Measurements from ENCODE around the gene AQP12A.

The AQP12A gene

DNA sequence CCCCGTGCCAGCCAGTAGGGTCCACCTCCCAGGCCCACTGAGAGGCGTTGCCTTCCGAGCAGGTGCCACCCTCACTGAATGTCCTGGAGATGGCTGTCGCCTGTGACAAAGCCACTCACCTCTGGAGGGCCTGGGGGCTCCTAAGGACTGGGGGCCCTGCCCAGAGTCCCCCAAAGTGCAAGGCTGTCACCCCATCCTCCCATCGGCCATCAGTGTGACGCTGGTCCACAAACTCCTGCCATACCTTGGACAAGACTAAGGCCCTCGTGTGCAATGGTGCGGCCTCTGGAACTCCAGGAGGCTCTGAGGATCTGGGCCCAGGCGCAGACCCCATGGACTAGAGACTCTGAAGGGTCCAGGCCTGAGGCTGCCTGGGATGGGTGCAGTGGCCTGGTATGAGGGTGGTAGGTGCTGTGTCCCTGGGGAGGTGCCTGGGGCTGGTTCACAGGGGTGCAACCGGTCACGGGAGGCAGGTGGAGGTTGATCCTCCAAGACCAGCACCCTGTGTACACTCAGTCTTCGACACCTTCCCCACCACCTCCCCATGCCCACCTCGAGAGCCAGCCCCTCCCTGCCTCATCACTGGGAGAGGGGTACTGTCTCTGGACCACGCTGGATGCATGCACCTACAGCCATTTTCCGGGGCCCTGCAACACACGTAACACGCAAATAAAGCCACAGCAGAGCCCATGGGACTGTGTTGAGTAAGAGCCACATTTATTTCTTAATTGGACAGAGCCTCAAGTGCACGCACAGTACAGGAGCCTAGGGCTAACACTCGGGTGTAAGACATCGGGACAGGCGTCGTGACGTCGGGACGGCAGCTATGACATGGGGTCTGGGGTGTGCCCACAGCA is 21.6 kb downstream of the AQP12A start:
- H3K4me3 ChIP-seq (ENCODE audit: low read depth, low read length): no peak overlapping the region
- no peak for DNase-seq (ENCODE audit: low read depth)
- TF ChIP-seq, protein P1, sequence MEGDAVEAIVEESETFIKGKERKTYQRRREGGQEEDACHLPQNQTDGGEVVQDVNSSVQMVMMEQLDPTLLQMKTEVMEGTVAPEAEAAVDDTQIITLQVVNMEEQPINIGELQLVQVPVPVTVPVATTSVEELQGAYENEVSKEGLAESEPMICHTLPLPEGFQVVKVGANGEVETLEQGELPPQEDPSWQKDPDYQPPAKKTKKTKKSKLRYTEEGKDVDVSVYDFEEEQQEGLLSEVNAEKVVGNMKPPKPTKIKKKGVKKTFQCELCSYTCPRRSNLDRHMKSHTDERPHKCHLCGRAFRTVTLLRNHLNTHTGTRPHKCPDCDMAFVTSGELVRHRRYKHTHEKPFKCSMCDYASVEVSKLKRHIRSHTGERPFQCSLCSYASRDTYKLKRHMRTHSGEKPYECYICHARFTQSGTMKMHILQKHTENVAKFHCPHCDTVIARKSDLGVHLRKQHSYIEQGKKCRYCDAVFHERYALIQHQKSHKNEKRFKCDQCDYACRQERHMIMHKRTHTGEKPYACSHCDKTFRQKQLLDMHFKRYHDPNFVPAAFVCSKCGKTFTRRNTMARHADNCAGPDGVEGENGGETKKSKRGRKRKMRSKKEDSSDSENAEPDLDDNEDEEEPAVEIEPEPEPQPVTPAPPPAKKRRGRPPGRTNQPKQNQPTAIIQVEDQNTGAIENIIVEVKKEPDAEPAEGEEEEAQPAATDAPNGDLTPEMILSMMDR (conservative IDR thresholded peaks at IDR 0.05; ENCODE audit: low read depth, low read length): no peak

DNA sequence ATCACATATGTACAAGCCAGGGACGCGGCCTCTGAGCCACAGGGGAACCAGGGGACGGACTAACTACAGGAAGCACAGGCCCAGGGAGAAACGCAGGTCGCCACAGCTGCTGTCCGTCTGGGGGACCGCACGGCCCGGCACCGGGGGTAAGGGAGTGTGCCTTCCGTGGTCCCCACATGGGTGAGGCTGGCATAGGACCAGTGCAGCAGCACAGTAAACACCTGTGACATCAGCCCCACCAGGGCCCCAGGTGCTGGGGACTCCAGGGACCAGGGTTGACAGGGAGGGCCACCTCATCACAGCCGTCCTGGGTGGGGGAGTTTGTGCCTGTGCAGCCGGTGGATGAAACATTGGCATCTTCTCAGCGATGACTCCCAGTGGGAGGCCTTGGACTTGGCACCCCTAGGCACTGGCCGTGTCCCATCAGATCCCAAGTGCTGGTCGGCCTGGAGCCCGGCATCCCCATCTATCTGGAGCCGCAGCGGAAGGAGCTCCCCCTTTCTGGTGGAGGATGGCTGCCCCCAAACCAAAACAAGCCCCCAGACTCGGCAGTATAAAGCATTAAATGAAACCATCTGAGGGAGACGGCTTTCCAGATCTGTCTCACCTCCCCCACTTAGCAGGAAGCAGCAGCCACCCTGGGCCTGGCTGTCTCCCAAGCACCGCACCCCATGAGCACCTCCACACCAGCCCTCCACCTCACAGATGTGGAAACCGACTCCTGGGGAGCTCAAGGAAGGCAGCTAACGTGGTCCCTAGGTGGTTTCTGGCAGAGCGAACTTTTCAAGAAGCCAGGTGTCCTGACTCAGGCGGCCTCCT is 22.5 kb downstream of the AQP12A start:
- TF ChIP-seq, protein P1 (conservative IDR thresholded peaks at IDR 0.05; ENCODE audit: low read depth, low read length): no peak
- DNase-seq (ENCODE audit: low read depth): no peak
- H3K4me3 ChIP-seq (ENCODE audit: low read depth, low read length): no peak overlapping the region

DNA sequence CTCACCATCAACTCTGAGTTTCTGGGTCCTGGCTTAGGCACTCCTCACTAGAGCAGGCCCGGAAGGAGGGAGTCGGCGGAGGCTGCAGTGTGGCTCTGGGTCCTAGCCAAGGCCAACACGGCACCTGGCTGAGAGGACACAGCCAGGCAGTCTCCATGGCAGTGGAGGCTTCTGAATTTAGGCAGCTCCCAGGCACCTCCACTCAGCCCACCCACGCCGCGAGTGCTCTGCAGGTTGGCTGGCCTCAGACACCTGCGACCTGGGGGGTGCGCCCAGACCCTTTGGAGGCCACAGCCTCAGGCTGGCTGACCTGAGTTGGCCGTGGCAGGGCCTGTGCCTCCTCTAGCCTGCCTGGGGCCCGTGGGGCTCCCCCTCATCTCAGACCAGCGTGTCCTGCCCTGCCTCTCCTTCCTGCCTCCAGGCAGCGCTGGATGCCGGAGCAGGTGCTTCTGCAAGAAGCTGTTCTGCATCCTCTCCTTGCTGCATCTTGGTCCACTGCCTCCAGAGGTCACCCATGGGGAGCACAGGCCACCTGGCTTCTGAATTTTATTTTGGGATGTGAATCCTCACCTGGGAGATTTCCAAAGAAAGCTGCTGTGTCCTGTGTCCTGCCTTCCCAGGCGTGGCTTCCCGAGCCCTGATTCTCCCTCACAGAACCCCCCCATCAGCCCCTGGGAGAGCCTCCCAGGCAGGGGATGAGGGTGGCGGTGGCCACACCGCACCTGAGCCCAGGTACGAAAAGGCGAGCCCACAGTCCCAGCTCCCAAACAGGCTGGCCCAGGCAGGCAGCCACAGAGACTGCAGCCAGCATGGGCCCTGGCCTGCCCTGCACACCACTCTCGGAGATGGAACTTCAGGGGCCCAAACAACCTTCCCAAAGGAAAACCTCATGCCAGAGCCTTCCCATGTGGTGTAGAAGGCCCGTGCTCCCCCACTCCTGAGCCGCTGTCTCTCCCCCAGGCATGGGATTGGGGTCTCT is 23.4 kb downstream of the AQP12A start:
- TF ChIP-seq, protein P1 (conservative IDR thresholded peaks at IDR 0.05; ENCODE audit: low read depth, low read length): no peak
- no peak overlapping the region for H3K4me3 ChIP-seq (ENCODE audit: low read depth, low read length)
- DNase-seq (ENCODE audit: low read depth): no peak

DNA sequence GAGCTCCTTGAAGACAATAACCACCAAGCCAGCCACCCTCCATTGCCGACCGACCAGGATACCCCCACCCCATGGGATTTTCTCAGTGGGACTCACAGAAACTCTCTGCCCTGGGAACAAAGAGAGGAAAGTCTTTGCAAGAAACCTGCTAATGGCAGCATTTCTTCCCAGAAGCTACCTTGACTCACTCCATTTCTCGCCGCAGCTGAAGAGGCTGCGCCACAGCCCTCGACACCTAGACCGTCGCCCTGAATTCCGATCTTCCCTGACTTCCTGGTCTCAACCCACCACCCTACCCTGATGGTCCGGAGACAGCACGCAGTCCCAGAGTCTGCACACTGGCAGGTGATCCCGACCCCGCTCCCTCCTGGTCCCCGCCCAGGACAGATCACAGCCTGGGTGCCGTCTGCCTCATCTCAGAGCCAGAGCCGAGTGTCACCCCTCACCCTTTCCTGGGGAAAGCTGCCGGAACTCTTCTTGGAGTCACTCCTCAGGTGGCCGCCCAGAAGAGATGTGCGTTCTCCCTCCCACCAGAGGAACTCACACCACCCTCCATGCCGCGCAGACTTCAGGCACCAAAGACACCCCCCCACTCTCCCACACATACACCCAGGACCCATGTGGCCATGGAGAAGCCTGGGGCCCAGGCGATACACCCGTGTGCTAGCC is 24.6 kb downstream of the AQP12A start:
- H3K4me3 ChIP-seq (ENCODE audit: low read depth, low read length): no peak overlapping the region
- TF ChIP-seq, protein P1 (conservative IDR thresholded peaks at IDR 0.05; ENCODE audit: low read depth, low read length): no peak
- DNase-seq (ENCODE audit: low read depth): no peak

DNA sequence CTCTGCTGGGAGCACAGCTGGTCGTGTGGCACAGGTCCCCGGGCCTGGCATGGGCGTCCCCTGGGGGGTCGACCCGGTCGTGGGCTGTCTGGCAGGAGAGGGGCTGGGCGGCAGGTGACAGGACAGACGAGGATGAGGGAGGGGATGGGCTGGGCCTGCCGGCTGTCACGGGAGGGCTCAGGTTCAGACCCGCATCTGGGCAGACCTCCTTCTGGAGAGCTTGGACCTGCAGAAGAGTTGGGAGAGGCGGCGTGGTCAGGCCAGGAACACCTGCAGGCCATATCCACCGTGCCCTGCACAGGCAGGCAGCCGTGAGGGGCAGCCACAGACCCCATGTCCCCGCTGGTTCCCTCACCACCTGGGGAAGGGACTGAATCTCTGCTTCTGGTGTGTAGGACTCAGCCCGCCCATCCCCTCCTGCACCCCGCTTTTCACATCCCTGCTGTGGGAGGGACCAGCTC is 25.5 kb downstream of the AQP12A start:
- no peak overlapping the region for H3K4me3 ChIP-seq (ENCODE audit: low read depth, low read length)
- TF ChIP-seq, protein P1 (conservative IDR thresholded peaks at IDR 0.05; ENCODE audit: low read depth, low read length): no peak
- no peak for DNase-seq (ENCODE audit: low read depth)
